Smooth muscle cell (in vitro differentiated cells): ENCODE results near the gene GPR31. TPM values are rescaled to one million over a fixed set of nuclear protein-coding genes. Genes with fewer than 3 reads are reported as not detected.
"Not testable (repeated sequence)": the region's sequence is repeated elsewhere in the genome, so short reads cannot be mapped to it uniquely, and the experiment has no call there.

ENCODE experiments used
- DNase-seq: peaks from one replicate; lab custom pipeline; 2025; ENCODE audit not compliant: unreplicated experiment; lab: John Stamatoyannopoulos, UW
- H2AFZ ChIP-seq: fragments of 200-600 bp; sonication (generic); 2 replicates; pipeline ENCODE4 v1.6.0; 2016; ENCODE audit warnings: antibody characterized with exemption, low read depth, mild to moderate bottlenecking
- H3F3A ChIP-seq: fragments of 200-600 bp; sonication (generic); 2 replicates; pipeline ENCODE4 v1.6.0; 2017; ENCODE audit warnings: antibody characterized with exemption, low read depth
- H3K27ac ChIP-seq: fragments of 200-600 bp; sonication (generic); 2 replicates; pipeline ENCODE4 v1.5.1; 2016; ENCODE audit warnings: low read depth, mild to moderate bottlenecking
- H3K27me3 ChIP-seq: fragments of 200-600 bp; sonication (generic); 2 replicates; pipeline ENCODE4 v1.6.1; 2016; ENCODE audit warnings: low read depth, mild to moderate bottlenecking
- H3K36me3 ChIP-seq: fragments of 200-600 bp; sonication (generic); 2 replicates; pipeline ENCODE4 v1.5.1; 2016; ENCODE audit warnings: low read depth
- H3K4me1 ChIP-seq: fragments of 200-600 bp; sonication (generic); 2 replicates; pipeline ENCODE4 v1.5.1; 2016; ENCODE audit warnings: low read depth
- H3K4me2 ChIP-seq: fragments of 200-600 bp; sonication (generic); 2 replicates; pipeline ENCODE4 v1.6.0; 2016; ENCODE audit warnings: mild to moderate bottlenecking
- H3K4me3 ChIP-seq: fragments of 200-600 bp; sonication (generic); 2 replicates; pipeline ENCODE4 v1.5.1; 2016; ENCODE audit warnings: mild to moderate bottlenecking
- H3K79me2 ChIP-seq: fragments of 200-600 bp; sonication (generic); 2 replicates; pipeline ENCODE4 v1.6.0; 2016; ENCODE audit warnings: low read depth, mild to moderate bottlenecking
- H3K9ac ChIP-seq: fragments of 200-600 bp; sonication (generic); 2 replicates; pipeline ENCODE4 v1.6.0; 2016; ENCODE audit warnings: low read depth
- H3K9me3 ChIP-seq: fragments of 200-600 bp; sonication (generic); replicated peaks from 2 replicates; pipeline ENCODE4 v1.5.1; 2016; ENCODE audit warnings: low read depth
- H4K20me1 ChIP-seq: fragments of 200-600 bp; sonication (generic); 2 replicates; pipeline ENCODE4 v1.6.0; 2016; ENCODE audit warnings: low read depth
- CTCF ChIP-seq: fragments of 200-600 bp; sonication (generic); IDR thresholded peaks from 2 replicates; pipeline ENCODE4 v1.5.1; 2017; ENCODE audit warnings: borderline replicate concordance, mild to moderate bottlenecking, antibody characterized with exemption; ENCODE audit not compliant: insufficient read depth, poor library complexity, severe bottlenecking
- WGBS: methylation state at CpG from one replicate; pipeline ENCODE4 v1.1.7; 2016; ENCODE audit warnings: low lambda C conversion rate; 5-methylcytosine and 5-hydroxymethylcytosine counted together
- polyA plus RNA-seq: library from polyadenylated mRNA; unstranded; fragments of >200 nt; fragmentation: Nextera tagmentation; extraction: Ambion mirVana; gene quantifications from 2 replicates; pipeline ENCODE4 v1.2.1, GENCODE V29; 2016
- total RNA-seq: library from RNA; depleted of rRNA; stranded (reverse); fragments of >200 nt; gene quantifications from 2 replicates; pipeline ENCODE4 v1.2.3, GENCODE V29; 2014

The GPR31 gene
- total and polyA plus RNA-seq, 2 experiments from 2014 or later: not detected

GRCh38 chr6:167168296-167168695 is 10.5 kb upstream of the GPR31 start:
- not testable (repeated sequence) for H3K4me3 ChIP-seq, H3K4me1 ChIP-seq, H3F3A ChIP-seq, H2AFZ ChIP-seq, H3K9ac ChIP-seq, H3K9me3 ChIP-seq, H3K4me2 ChIP-seq, H3K36me3 ChIP-seq, H3K79me2 ChIP-seq, H3K27me3 ChIP-seq, H3K27ac ChIP-seq, H4K20me1 ChIP-seq, DNase-seq
- WGBS: 90% methylated on average over 16 of the region's 16 CpGs

- H2AFZ ChIP-seq, H3K27me3 ChIP-seq, H3K4me1 ChIP-seq, H3F3A ChIP-seq, H3K9me3 ChIP-seq, H3K9ac ChIP-seq, H3K4me2 ChIP-seq, H4K20me1 ChIP-seq, H3K4me3 ChIP-seq, DNase-seq, H3K79me2 ChIP-seq, H3K27ac ChIP-seq, H3K36me3 ChIP-seq: not testable (repeated sequence)
- WGBS: 87% methylated on average over 10 of the region's 10 CpGs
Observed at GRCh38 chr6:167167699-167168098, 9.9 kb upstream of the GPR31 start.

- TF ChIP-seq CTCF: no peak
- H2AFZ ChIP-seq: no peak overlapping the region
Observed at GRCh38 chr6:167165858-167166471, 8.2 kb upstream of the GPR31 start.

GRCh38 chr6:167164261-167164660 is 6.5 kb upstream of the GPR31 start:
- H3K4me3 ChIP-seq: no peak overlapping the region
- no peak for TF ChIP-seq CTCF
- 69% methylated on average over 3 of the region's 3 CpGs for WGBS

More at GRCh38 chr6:167165858-167166471, 8.2 kb upstream of the GPR31 start:
- Histone ChIP-seq H3K4me2 (no peak overlapping the region), H4K20me1 (no peaks in the 10 kb centered on the region), H3K4me1 (no peaks in the 10 kb centered on the region), H3K27ac (no peak overlapping the region), H3F3A (no peaks in the 10 kb centered on the region), H3K9ac (no peak overlapping the region), H3K27me3 (no peaks in the 10 kb centered on the region), H3K79me2 (no peaks in the 10 kb centered on the region), H3K4me3 (no peak overlapping the region), H3K9me3 (no peaks in the 10 kb centered on the region), H3K36me3 (no peaks in the 10 kb centered on the region)
- DNase-seq: no peak
- WGBS: 91% methylated on average over 2 of the region's 2 CpGs

GRCh38 chr6:167163476-167164011 is 5.8 kb upstream of the GPR31 start:
- Histone ChIP-seq H3K79me2 (no peaks in the 10 kb centered on the region), H3F3A (no peaks in the 10 kb centered on the region), H3K4me2 (no peak overlapping the region), H2AFZ (no peak overlapping the region), H4K20me1 (no peaks in the 10 kb centered on the region), H3K9me3 (no peaks in the 10 kb centered on the region), H3K27me3 (no peaks in the 10 kb centered on the region), H3K4me3 (no peak overlapping the region), H3K4me1 (no peaks in the 10 kb centered on the region), H3K36me3 (no peaks in the 10 kb centered on the region), H3K27ac (no peak overlapping the region), H3K9ac (no peak overlapping the region)
- WGBS: 48% methylated on average over 9 of the region's 9 CpGs
- no peak for TF ChIP-seq CTCF
- no peak for DNase-seq

More at GRCh38 chr6:167164261-167164660, 6.5 kb upstream of the GPR31 start:
- H2AFZ ChIP-seq: no peak overlapping the region
- H4K20me1 ChIP-seq: no peaks in the 10 kb centered on the region
- H3K79me2 ChIP-seq: no peaks in the 10 kb centered on the region
- H3K9ac ChIP-seq: no peak overlapping the region
- no peaks in the 10 kb centered on the region for H3K27me3 ChIP-seq
- no peak for DNase-seq
- H3K4me2 ChIP-seq: no peak overlapping the region
- no peaks in the 10 kb centered on the region for H3K4me1 ChIP-seq
- H3K27ac ChIP-seq: no peak overlapping the region
- H3K36me3 ChIP-seq: no peaks in the 10 kb centered on the region
- H3K9me3 ChIP-seq: no peaks in the 10 kb centered on the region
- H3F3A ChIP-seq: no peaks in the 10 kb centered on the region
